IMR-90 (cell line): ENCODE data around the gene ARHGEF38.

Experiments
- BHLHE40 ChIP-seq: fragments of 150-350 bp; IDR thresholded peaks from 2 replicates; pipeline ENCODE4 v1.6.1; 2016; ENCODE audit warnings: mild to moderate bottlenecking, low read depth, low read length
- CEBPB ChIP-seq: IDR thresholded peaks from 2 replicates; pipeline ENCODE4 v1.6.1; 2012; ENCODE audit warnings: low read depth, low read length, improper control_type of control experiment
- ELK1 ChIP-seq: fragments of 150-350 bp; IDR thresholded peaks from 2 replicates; pipeline ENCODE4 v1.6.1; 2016; ENCODE audit warnings: low read depth, mild to moderate bottlenecking, low read length, moderate library complexity, borderline replicate concordance
- FOS ChIP-seq: fragments of 150-350 bp; IDR thresholded peaks from 2 replicates; pipeline ENCODE4 v1.6.1; 2016; ENCODE audit warnings: low read depth, low read length
- MAFK ChIP-seq: IDR thresholded peaks from 2 replicates; pipeline ENCODE4 v1.6.1; 2012; ENCODE audit warnings: low read depth, low read length, improper control_type of control experiment
- MAZ ChIP-seq: IDR thresholded peaks from 2 replicates; pipeline ENCODE4 v1.6.1; 2012; ENCODE audit warnings: low read depth, mild to moderate bottlenecking, low read length, improper control_type of control experiment, moderate library complexity, borderline replicate concordance
- POLR2A ChIP-seq: IDR thresholded peaks from 2 replicates; pipeline ENCODE4 v1.6.1; 2012; ENCODE audit warnings: mild to moderate bottlenecking, low read depth, low read length
- RAD21 ChIP-seq: IDR thresholded peaks from 2 replicates; pipeline ENCODE4 v1.6.1; 2012; ENCODE audit warnings: low read length, improper control_type of control experiment
- RCOR1 ChIP-seq: IDR thresholded peaks from 2 replicates; pipeline ENCODE4 v1.6.1; 2012; ENCODE audit warnings: mild to moderate bottlenecking, low read length, improper control_type of control experiment; ENCODE audit not compliant: insufficient replicate concordance
- RFX5 ChIP-seq: IDR thresholded peaks from 2 replicates; pipeline ENCODE4 v1.8.0; 2012; ENCODE audit warnings: low read depth, mild to moderate bottlenecking, low read length, moderate library complexity
- TF ChIP-seq, protein P1 (sequence below): conservative IDR thresholded peaks from 2 replicates; pipeline ENCODE4 v1.5.1; 2012; ENCODE audit warnings: mild to moderate bottlenecking, low read depth, low read length, improper control_type of control experiment

DNA sequence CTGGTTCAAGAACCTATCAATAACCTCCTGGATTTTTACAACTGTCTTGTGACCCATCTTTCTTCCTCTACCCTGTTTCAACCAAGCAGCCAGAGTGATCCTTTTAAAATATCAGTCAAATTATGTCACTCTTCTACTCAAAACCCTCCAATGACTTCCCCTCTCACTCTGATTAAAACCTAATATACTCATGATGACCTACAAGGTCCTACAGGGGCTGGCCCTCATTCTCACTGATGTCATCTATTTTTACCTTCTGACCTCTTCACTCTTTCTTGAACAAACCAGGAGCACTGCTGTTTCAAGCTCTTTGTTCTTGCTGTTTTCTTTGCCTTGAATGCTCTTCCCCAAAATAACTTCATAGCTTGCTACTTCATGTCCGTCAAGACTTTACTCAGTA lies 48.5 kb downstream of the ARHGEF38 start:
- TF ChIP-seq RAD21 (no peak), MAFK (no peak), MAZ (no peak), POLR2A (no peak), CEBPB (no peak), RCOR1 (no peak), RFX5 (no peak), FOS (no peak), ELK1 (no peak), BHLHE40 (no peak)
- TF ChIP-seq, protein P1, sequence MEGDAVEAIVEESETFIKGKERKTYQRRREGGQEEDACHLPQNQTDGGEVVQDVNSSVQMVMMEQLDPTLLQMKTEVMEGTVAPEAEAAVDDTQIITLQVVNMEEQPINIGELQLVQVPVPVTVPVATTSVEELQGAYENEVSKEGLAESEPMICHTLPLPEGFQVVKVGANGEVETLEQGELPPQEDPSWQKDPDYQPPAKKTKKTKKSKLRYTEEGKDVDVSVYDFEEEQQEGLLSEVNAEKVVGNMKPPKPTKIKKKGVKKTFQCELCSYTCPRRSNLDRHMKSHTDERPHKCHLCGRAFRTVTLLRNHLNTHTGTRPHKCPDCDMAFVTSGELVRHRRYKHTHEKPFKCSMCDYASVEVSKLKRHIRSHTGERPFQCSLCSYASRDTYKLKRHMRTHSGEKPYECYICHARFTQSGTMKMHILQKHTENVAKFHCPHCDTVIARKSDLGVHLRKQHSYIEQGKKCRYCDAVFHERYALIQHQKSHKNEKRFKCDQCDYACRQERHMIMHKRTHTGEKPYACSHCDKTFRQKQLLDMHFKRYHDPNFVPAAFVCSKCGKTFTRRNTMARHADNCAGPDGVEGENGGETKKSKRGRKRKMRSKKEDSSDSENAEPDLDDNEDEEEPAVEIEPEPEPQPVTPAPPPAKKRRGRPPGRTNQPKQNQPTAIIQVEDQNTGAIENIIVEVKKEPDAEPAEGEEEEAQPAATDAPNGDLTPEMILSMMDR = no peak
